Activated gamma-delta T cell treated with Interleukin-2 at 50 U/mL for 16 hours (primary cell): ENCODE data around the gene CYP24A1.

Experiments
- DNase-seq: peaks from one replicate; pipeline ENCODE4 v3.0.0-alpha.2; 2020

CYP24A1 gene

GRCh38 chr20:54201268-54201846 lies 27.6 kb upstream of the CYP24A1 start:
- no peak for DNase-seq

- DNase-seq = no peak
Measured at GRCh38 chr20:54200487-54201267, 26.9 kb upstream of the CYP24A1 start.

- DNase-seq = peak; percentile 69
Measured at GRCh38 chr20:54199721-54200176, 26.0 kb upstream of the CYP24A1 start.

- no peak for DNase-seq
Measured at GRCh38 chr20:54199283-54199682, 25.5 kb upstream of the CYP24A1 start.

- no peak for DNase-seq
Measured at GRCh38 chr20:54197621-54198604, 24.1 kb upstream of the CYP24A1 start.

- DNase-seq = no peak
Measured at GRCh38 chr20:54195483-54196472, 22.0 kb upstream of the CYP24A1 start.

GRCh38 chr20:54194724-54195438 lies 21.1 kb upstream of the CYP24A1 start:
- no peak for DNase-seq

GRCh38 chr20:54193817-54194216 lies 20.0 kb upstream of the CYP24A1 start:
- no peak for DNase-seq

GRCh38 chr20:54190217-54190616 lies 16.4 kb upstream of the CYP24A1 start:
- DNase-seq = no peak

GRCh38 chr20:54189630-54190029 lies 15.8 kb upstream of the CYP24A1 start:
- no peak for DNase-seq

- no peak for DNase-seq
Measured at GRCh38 chr20:54188132-54188849, 14.5 kb upstream of the CYP24A1 start.

- no peak for DNase-seq
Measured at GRCh38 chr20:54184904-54185626, 11.3 kb upstream of the CYP24A1 start.

- no peak for DNase-seq
Measured at GRCh38 chr20:54184071-54184470, 10.3 kb upstream of the CYP24A1 start.

- DNase-seq = no peak
Measured at GRCh38 chr20:54180931-54181330, 7.1 kb upstream of the CYP24A1 start.

- no peak for DNase-seq
Measured at GRCh38 chr20:54179946-54180345, 6.2 kb upstream of the CYP24A1 start.

GRCh38 chr20:54178256-54178655 lies 4.5 kb upstream of the CYP24A1 start:
- no peak for DNase-seq

GRCh38 chr20:54177378-54177777 lies 3.6 kb upstream of the CYP24A1 start:
- no peak for DNase-seq

- DNase-seq = no peak
Measured at GRCh38 chr20:54176610-54177009, 2.8 kb upstream of the CYP24A1 start.

- no peak for DNase-seq
Measured at GRCh38 chr20:54174457-54175175, 830 bp upstream of the CYP24A1 start.
